K562 (cell line): ENCODE data around the gene COL6A1.

Experiments
- CTCF ChIP-seq, 3 experiments: IDR thresholded peaks in 2 of 3; conservative IDR thresholded peaks in 1 of 3; 2 replicates each; pipeline ENCODE4 v1.5.1; 2011 to 2012; ENCODE audit warnings: low read length in 3 of 3, mild to moderate bottlenecking in 3 of 3, control low read depth in 2 of 3, improper control_type of control experiment in 1 of 3, inconsistent platforms in 1 of 3, low read depth in 1 of 3, mixed read lengths in 1 of 3, moderate library complexity in 1 of 3; ENCODE audit not compliant: insufficient read depth in 2 of 3
- MAFF ChIP-seq: IDR thresholded peaks from 2 replicates; pipeline ENCODE4 v1.6.1; 2012; ENCODE audit warnings: low read length, improper control_type of control experiment
- MXD1 ChIP-seq: fragments of 250-450 bp; sonication (Bioruptor Pico); IDR thresholded peaks from 2 replicates; pipeline ENCODE4 v1.8.0; 2021; ENCODE audit warnings: borderline replicate concordance, mild to moderate bottlenecking, moderate library complexity; ENCODE audit not compliant: poor library complexity, severe bottlenecking
- NELFE ChIP-seq: IDR thresholded peaks from 2 replicates; pipeline ENCODE4 v1.6.1; 2011; ENCODE audit warnings: mild to moderate bottlenecking; ENCODE audit not compliant: insufficient read depth, insufficient read length
- PBX2 ChIP-seq, 2 experiments: IDR thresholded peaks in 1 of 2; conservative IDR thresholded peaks in 1 of 2; 2 replicates each; pipeline ENCODE4 v1.6.1; 2016; ENCODE audit warnings: low read depth in 2 of 2, mild to moderate bottlenecking in 1 of 2, missing compliant biosample characterization in 1 of 2, missing genetic modification characterization in 1 of 2, moderate library complexity in 1 of 2
- POLR2AphosphoS5 ChIP-seq: IDR thresholded peaks from 2 replicates; pipeline ENCODE4 v1.6.1; 2011; ENCODE audit warnings: mild to moderate bottlenecking, low read depth, low read length, moderate library complexity; ENCODE audit not compliant: control insufficient read depth, insufficient read depth
- RNF219 ChIP-seq: fragments of 250-450 bp; sonication (Bioruptor Pico); IDR thresholded peaks from 2 replicates; pipeline ENCODE4 v1.5.0; 2022; ENCODE audit warnings: mild to moderate bottlenecking
- TAF1 ChIP-seq: IDR thresholded peaks from 2 replicates; pipeline ENCODE4 v1.6.1; 2011; ENCODE audit warnings: mild to moderate bottlenecking, low read length, moderate library complexity; ENCODE audit not compliant: insufficient read depth, control insufficient read depth, severe bottlenecking; ENCODE audit errors: extremely low read depth
- ZFP36 ChIP-seq: fragments of 150-350 bp; IDR thresholded peaks from 2 replicates; pipeline ENCODE4 v1.6.1; 2018; ENCODE audit warnings: low read length, low read depth; ENCODE audit not compliant: partially characterized antibody

- no peak for TF ChIP-seq RNF219 (CRISPR knock-in tag)
- no peak for TF ChIP-seq NELFE
- TF ChIP-seq ZFP36: no peak
- TF ChIP-seq TAF1: no peak
- TF ChIP-seq MXD1 (CRISPR knock-in tag): no peak
- no peak for TF ChIP-seq MAFF
- TF ChIP-seq POLR2AphosphoS5: no peak
- no peak for TF ChIP-seq CTCF (IDR thresholded peaks at IDR 0.05 in 2 of 3, conservative IDR thresholded peaks at IDR 0.05 in 1 of 3; ENCODE audit: insufficient read depth in 2 of 3, low read depth in 1 of 3, low read length in 3 of 3)
- no peak for TF ChIP-seq PBX2 (CRISPR knock-in tag; IDR thresholded peaks at IDR 0.05; ENCODE audit: low read depth)
- no peak for TF ChIP-seq PBX2 (tag; conservative IDR thresholded peaks at IDR 0.05; ENCODE audit: low read depth)
Measured at GRCh38 chr21:46012154-46012553, 30.6 kb downstream of the COL6A1 start.
